HG03342 (cell line): ENCODE measurements around the gene MED13L.
"Not testable (repeated sequence)": the region's sequence is repeated elsewhere in the genome, so short reads cannot be mapped to it uniquely, and the experiment has no call there.

Source experiments
- ATAC-seq: cut with Tn5 transposase; IDR thresholded peaks from one replicate; pipeline ENCODE4 v1.9.1; 2021; ENCODE audit warnings: mild to moderate bottlenecking, moderate library complexity; ENCODE audit not compliant: unreplicated experiment

MED13L gene

DNA sequence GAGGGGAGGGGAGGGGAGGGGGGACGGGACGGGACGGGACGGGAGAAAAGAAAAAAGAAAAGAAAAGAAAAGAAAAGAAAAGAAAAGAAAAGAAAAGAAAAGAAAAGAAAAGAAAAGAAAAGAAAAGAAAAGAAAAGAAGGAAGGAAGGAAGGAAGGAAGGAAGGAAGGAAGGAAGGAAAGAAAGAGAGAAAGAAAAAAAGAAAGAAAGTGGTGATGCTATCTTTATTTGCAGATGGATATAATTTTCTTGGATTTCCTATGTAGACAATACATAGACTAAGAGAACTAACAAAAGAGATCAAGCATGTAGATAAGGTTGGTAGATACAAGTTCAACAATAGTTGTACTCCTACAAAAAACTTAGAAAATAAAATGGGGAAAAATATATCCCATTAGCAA lies 245.9 kb downstream of the MED13L start:
- ATAC-seq = not testable (repeated sequence)

GRCh38 chr12:116028619-116029018 lies 248.9 kb downstream of the MED13L start:
- no peak for ATAC-seq

DNA sequence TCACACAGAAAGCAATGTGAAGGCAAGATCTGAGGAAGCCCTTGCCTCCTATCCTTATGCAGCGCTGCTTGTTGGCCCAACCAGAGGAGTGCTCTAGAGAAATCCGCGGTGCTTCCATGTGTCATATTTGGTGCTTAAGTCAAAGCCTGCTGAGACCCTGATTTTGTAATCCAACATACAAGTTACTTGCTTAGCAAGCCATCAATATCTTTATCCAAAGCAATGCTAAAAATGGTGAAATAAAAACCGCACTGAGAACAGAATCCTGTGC lies 250.0 kb downstream of the MED13L start:
- no peak for ATAC-seq

DNA sequence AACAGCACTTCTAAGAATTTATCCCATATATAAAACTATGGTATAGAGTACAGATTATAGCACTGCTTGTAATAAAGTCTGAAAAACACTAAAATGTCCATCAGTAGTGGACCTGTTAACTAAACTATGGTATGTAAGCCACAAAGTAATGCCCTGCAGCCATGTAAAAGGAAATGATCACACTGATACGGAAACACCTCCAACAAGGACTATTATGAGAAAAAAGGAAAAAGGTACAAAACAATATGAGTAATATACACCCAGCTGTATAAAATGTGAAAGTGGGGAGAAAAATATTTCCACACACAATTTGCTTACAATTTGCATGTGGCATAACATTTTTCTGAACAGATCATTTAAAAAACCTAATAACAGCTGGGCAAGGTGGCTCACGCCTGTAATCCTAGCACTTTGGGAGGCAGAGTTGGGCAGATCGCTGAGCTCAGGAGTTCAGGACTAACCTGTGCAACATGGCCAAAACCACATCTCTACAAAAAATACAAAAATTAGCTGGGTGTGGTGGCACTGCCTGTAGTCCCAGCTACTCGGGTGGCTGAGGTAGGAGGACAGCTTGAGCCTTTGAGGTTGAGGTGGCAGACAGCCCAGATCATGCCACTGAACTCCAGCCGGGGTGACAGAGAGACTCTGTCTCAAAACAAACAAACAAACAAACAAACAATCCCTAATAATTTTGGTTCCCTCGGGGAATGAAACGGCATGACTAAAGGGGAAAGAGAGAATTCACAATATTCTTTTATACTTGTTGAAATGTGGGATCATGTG lies 250.5 kb downstream of the MED13L start:
- ATAC-seq = no peak

DNA sequence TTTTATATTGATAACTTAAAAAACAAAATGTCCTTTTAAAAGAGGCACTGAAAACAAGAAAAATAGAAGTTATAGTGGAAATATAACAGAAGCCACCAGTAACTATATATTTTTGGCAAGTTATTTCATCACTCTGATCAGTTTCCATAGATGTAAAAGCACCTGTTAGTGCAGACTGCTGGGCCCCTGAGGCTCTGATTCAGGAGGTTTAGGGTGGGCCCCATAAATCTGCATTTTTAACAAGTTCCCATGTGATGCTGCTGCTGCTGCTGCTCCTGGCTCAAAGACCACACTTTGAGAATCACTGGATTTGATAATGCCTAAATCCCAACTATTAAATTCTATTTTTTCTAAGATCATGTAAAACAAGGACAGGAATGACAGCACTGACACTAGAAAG lies 251.1 kb downstream of the MED13L start:
- no peak for ATAC-seq

- no peak for ATAC-seq
Measured at GRCh38 chr12:116024769-116025168, 252.7 kb downstream of the MED13L start.

GRCh38 chr12:116019415-116019814 lies 258.1 kb downstream of the MED13L start:
- no peak for ATAC-seq

DNA sequence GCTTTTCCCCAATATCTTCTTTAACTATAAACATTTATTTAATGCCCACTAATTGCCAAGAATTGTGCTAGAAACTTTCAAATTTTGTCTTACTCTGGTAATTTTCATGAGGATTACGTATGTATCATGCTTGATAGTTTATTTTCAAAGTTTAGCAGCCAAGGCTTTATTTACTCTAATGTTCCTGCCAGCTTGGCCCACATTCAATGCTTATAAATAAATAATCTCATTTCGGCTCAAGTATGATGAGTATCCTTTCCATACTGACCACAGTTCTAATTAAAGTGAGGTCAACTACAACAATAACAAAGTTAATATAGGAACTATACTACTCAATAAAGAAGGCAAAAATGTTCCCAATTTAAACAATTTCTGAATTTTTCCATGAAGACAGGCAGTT lies 259.2 kb downstream of the MED13L start:
- no peak for ATAC-seq

DNA sequence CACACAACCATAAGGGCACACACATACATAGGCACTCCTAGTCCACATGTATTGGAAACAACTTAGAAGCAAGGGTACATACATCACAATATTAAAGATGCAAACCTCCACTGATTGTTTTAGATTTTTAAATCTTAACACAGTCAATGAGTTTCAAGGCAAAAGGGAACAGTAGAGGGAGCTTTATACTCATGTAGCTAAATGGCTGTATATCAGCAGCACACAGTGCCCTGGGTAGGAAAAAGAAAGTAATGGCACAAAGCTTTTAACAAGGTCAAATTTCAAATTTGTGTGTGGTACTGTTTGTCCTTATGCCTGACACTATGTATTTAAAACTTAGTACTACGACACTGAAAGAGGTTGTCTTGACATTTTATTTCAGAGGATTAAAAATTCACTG lies 262.0 kb downstream of the MED13L start:
- no peak for ATAC-seq

- ATAC-seq = no peak
Measured at GRCh38 chr12:116012757-116013156, 264.7 kb downstream of the MED13L start.

- ATAC-seq = no peak
Measured at GRCh38 chr12:116011217-116011616, 266.3 kb downstream of the MED13L start.

- ATAC-seq = no peak
Measured at GRCh38 chr12:116010467-116010866, 267.0 kb downstream of the MED13L start.

DNA sequence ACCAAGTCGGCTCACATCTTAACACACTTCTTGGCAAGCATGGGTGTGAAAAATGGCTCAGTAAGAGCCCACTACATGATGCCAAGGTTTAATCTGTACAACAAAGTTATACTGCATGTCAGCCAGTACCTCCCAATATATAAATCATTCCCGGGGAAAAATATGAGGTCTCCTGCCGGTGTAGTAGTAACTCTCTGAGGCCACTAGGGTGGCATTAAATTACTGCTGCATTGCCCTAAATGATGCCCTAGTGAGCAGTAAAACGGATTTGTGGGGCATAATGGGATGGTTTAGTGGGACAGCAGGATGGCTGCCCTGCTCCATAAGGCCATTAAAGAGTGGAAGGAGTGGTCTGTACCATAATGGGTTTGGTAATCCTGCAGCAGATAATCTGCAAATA lies 267.7 kb downstream of the MED13L start:
- ATAC-seq = no peak

DNA sequence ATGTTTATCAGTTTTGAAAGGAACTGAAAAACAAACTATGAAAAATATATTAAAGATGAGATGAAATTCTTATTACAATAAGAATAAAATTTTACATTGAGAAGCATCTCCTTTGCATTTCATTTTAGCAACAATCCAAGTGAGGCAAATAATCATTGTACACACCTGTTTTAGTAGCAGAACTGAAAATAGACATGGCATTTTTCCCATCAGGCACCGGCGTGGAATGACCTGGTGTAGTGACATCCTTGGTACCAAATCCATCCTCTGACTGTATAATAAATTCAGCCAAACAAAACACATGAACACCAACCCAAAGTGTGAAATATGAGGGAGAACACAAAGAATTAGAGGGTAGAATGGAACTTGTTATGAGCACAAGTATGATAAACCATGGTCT lies 271.4 kb downstream of the MED13L start:
- no peak for ATAC-seq

- no peak for ATAC-seq
Measured at GRCh38 chr12:116002890-116003536, 274.5 kb downstream of the MED13L start.

DNA sequence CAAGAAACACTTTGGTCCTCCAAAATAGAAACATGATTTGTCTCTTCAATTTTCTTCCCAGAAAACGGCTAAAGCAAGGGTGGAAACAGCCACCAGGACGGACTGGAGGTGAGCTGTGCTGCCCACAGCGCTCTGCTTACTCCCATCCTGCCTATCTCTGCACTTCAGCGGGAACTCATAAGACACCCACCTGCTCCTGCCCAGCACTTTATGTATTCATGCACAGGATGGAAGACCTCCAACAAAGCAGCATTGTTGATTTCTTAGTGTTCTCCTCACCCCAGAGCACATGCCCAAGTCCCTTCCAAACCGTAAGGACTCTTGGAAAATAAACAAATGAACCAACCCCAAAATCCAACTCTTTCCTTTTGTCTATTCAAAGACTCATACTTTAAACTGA lies 277.2 kb downstream of the MED13L start:
- no peak for ATAC-seq

- ATAC-seq = no peak
Measured at GRCh38 chr12:115999582-115999981, 277.9 kb downstream of the MED13L start.

DNA sequence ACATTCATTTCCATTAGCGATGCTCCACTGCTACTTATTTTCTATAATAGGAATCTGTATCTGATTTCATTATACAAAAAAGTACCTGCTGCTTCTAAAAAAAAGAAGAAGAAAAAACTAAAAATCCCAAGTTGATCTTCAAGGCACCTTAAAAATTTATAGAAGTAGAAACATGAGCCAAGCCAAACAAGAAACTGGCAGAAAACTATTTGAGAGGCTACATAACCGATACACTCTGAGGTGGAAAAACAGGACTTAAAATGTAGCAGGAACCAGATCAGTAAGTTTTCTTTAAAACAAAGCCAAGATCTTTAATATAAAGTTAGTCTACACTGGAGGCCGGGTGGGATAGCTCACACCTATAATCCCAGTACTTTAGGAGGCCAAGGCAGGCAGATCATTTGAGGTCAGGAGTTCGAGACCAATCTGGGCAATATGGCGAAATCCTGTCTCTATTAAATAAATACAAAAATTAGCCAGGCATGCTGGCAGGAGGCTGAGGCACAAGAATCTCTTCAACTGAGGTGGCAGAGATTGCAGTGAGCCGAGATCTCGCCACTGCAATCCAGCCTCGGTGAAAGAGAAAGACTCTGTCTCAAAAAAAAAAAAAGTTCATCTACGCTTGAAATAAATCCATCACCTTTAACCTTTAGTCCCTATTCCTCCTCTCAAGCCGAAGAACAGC lies 278.6 kb downstream of the MED13L start:
- ATAC-seq = no peak

GRCh38 chr12:115998119-115998633 lies 279.3 kb downstream of the MED13L start:
- no peak for ATAC-seq

DNA sequence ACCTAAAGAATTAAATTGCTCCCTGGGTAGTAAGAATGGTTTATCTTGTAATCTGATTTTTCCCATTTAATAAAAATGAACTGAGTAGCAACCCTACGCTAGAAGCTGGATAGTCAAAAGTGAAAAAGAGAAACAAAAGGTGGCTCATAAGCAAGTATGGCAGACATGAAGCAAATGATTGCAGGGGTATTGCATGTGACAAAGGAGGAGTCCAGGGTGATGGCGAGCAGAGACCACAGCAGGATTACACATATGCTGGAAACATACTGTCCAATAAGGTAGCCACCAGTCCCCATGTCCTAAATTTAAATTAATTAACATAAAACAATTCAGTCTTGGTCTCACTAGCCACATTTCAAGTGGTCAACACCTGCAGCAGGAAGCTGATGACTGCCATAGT lies 283.8 kb downstream of the MED13L start:
- ATAC-seq = no peak

- no peak for ATAC-seq
Measured at GRCh38 chr12:115990241-115990640, 287.3 kb downstream of the MED13L start.
